Duodenal mucosa (tissue), 2 donors: ENCODE results near the gene LDLRAD2.
"Not testable (repeated sequence)": the region's sequence is repeated elsewhere in the genome, so short reads cannot be mapped to it uniquely, and the experiment has no call there.

Experiments
- H3K27ac ChIP-seq: one replicate; pipeline ENCODE4 v1.7.0; 2013; ENCODE audit warnings: low read depth, low read length
- H3K27me3 ChIP-seq, 2 donors: one replicate each; pipeline ENCODE4 v1.7.0; 2013; ENCODE audit warnings: low read length in 2 of 2, control low read depth in 1 of 2; ENCODE audit not compliant: insufficient read depth in 2 of 2, control insufficient read depth in 1 of 2
- H3K36me3 ChIP-seq, 2 donors: one replicate each; pipeline ENCODE4 v1.7.0; 2013; ENCODE audit warnings: low read length in 2 of 2, control low read depth in 1 of 2; ENCODE audit not compliant: insufficient read depth in 2 of 2, control insufficient read depth in 1 of 2
- H3K4me1 ChIP-seq, 2 donors: one replicate each; pipeline ENCODE4 v1.7.0; 2013; ENCODE audit warnings: low read length in 2 of 2, control low read depth in 1 of 2; ENCODE audit not compliant: insufficient read depth in 2 of 2, control insufficient read depth in 1 of 2
- H3K4me3 ChIP-seq, 2 donors: one replicate each; pipeline ENCODE4 v1.7.0; 2013; ENCODE audit warnings: low read length in 2 of 2, low read depth in 1 of 2
- H3K9ac ChIP-seq, 2 donors: one replicate each; pipeline ENCODE4 v1.7.0; 2013; ENCODE audit warnings: low read length in 2 of 2, low read depth in 1 of 2
- H3K9me3 ChIP-seq, 2 donors: one replicate each; pipeline ENCODE4 v1.7.0; 2013; ENCODE audit warnings: low read length in 2 of 2, control low read depth in 1 of 2; ENCODE audit not compliant: control insufficient read depth in 1 of 2

The LDLRAD2 gene, protein sequence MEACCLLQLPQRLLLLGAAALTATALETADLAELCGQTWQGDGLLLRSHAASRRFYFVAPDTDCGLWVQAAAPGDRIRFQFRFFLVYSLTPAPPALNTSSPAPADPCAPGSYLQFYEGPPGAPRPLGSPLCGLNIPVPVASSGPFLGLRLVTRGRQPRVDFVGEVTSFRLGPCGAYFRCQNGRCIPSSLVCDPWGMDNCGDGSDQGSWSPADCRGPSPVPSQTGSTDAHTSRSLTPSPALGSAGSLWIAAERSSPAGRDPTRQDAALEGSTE

DNA sequence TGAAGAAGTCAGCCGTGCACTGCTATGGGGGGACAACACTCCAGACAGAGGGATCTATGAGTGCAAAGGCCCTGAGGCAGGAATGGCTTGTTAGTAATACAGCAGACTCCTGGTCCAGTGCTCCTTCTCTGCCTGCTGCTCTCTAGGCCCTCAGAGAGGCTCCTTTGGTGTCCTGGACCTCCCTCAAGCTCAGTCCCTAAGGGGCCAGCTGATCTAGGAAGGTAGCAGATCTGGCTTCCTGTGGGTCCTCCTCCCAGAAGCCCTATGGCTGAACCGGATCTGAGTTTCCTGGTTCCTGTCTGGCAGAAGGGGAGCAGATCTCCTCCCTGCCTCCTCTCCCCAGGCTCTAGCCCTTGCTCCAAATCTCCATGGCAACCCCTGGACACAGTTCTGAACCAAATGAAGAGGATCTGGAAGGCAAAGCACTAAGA, at the start of gene LDLRAD2:
LDLRAD2 (plus strand) TSS at position 391 of the 431 bp plus-strand sequence. CDS start 187 bp downstream, outside the sequence.
- Histone ChIP-seq H3K27me3 (peaks cover 0 to 3% of the 10 kb centered on the region in 2 donors), H3K9ac (no peak within 1 kb of the TSS), H3K9me3 (no peaks in the 10 kb centered on the region), H3K36me3 (no peaks in the 10 kb centered on the region), H3K4me3 (no peak within 1 kb of the TSS), H3K4me1 (peaks cover 3 to 9% of the 10 kb centered on the region in 2 donors), H3K27ac (no peak within 1 kb of the TSS)

DNA sequence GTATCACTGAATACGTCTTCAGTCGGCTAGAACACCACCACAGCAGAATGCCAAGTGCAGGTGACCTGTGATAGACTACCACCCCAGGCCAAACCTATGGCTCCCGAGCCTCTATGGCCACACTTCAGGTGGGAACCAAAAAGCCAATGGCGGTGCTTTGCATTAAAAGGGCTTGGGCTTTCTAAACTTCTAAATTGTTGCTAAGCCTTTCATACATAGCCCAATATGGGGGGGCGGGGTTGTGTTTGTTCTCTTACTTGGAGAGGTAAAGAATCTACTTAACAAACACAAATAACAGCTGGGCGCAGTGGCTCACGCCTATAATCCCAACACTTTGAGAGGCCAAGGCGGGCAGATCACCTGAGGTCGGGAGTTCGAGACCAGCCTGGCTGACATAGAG, 48.8 kb upstream of the LDLRAD2 start:
- no peaks in the 10 kb centered on the region for H3K9me3 ChIP-seq
- no peak overlapping the region for H3K9ac ChIP-seq
- H3K36me3 ChIP-seq, result no peaks in the 10 kb centered on the region
- H3K27me3 ChIP-seq, result no peaks in the 10 kb centered on the region
- peaks cover 19 to 24% of the 10 kb centered on the region in 2 donors for H3K4me1 ChIP-seq
- H3K4me3 ChIP-seq, result no peak overlapping the region
- H3K27ac ChIP-seq, result no peak overlapping the region

DNA sequence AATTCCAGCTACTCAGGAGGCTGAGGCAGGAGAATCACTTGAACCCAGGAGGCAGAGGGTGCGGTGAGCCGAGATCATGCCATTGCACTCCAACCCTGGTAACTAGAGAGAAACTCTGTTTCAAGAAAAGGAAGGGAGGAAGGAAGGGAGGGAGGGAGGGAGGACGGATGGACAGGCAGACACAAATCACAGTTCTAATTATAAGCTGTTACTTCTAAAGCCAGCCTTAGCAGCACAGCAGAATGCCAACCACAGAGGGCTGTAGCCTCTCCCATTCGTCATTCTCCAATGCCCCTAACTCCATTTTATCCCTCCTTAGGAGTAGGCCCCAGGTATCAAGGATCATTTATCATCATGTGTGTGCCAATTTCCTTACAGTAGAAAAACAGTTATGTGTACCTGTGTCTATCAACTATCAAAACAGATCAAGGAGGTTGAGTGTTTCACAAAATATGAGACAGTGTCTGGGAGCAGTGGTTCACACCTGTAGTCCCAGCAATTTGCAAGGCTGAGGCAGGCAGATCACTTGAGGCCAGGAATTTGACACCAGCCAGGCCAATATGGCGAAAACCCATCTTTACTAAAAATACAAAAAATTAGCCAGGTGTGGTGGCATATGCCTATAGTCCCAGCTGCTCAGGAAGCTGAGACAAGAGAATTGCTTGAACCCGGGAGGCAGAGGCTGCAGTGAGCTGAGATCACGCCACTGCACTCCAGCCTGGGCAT, 48.2 kb upstream of the LDLRAD2 start:
- no peak overlapping the region for H3K9ac ChIP-seq
- H3K27me3 ChIP-seq, result no peaks in the 10 kb centered on the region
- H3K36me3 ChIP-seq, result no peaks in the 10 kb centered on the region
- H3K9me3 ChIP-seq, result no peaks in the 10 kb centered on the region
- no peak overlapping the region for H3K27ac ChIP-seq
- H3K4me1 ChIP-seq, result peaks cover 19 to 24% of the 10 kb centered on the region in 2 donors
- H3K4me3 ChIP-seq, result no peak overlapping the region

DNA sequence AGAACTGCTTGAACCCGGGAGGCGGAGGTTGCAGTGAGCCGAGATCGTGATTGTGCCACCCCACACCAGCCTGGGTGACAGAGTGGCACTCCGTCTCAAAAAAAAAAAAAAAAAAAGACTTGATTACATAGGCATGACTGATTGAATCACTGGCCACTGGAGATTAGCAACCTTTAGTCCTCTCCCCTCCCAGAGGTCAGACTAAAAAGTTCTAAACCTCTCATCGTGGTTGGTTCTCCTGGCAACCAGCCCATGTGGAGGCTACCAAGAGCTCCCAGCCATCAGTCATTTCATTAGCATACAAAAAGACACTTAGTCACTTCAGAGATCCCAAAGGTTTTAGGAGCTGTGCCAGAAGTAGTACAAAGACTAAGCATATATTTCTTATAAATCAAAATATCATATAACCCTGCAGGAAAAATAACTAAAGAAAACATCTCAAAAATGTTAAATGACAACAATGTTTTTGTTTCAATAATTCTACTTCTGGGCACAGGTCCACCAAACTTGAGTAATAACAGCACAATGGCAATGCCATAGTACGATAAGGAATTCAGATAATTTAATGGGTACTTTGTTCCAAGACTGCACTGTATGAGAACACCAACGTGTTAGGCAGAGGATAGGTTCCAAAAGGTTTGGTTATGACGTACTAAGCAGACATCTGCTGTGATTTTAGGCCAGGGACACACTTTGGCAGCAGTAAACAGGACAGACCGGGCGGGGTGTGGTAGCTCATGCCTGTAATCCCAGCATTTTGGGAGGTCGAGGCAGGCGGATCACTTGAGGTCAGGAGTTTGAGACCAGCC, 47.2 kb upstream of the LDLRAD2 start:
- H3K4me3 ChIP-seq, result no peak overlapping the region
- no peaks in the 10 kb centered on the region for H3K36me3 ChIP-seq
- peaks cover 19 to 24% of the 10 kb centered on the region in 2 donors for H3K4me1 ChIP-seq
- no peaks in the 10 kb centered on the region for H3K9me3 ChIP-seq
- H3K27me3 ChIP-seq, result no peaks in the 10 kb centered on the region
- H3K9ac ChIP-seq, result no peak overlapping the region
- no peak overlapping the region for H3K27ac ChIP-seq

DNA sequence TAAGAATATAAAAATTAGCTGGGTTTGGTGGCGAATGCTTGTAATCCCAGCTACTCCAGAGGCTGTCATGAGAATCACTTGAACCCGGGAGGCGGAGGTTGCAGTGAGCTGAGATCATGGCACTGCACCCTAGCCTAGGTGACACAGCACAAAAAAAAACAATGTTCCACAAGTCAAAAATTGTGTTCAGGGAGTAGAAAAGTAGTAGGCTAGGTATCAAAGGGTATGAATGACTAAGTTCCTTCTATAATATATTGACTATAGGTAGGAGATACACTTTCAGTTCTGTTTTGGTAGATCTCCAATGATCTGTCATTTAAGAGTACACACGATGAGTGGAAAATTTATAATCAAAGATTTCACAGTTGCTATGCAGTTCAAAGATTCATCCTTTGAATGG, 45.9 kb upstream of the LDLRAD2 start:
- Histone ChIP-seq H3K9me3 (no peaks in the 10 kb centered on the region), H3K4me1 (peaks cover 19 to 24% of the 10 kb centered on the region in 2 donors), H3K27me3 (no peaks in the 10 kb centered on the region), H3K4me3 (no peak overlapping the region), H3K36me3 (no peaks in the 10 kb centered on the region), H3K27ac (no peak overlapping the region), H3K9ac (no peak overlapping the region)

DNA sequence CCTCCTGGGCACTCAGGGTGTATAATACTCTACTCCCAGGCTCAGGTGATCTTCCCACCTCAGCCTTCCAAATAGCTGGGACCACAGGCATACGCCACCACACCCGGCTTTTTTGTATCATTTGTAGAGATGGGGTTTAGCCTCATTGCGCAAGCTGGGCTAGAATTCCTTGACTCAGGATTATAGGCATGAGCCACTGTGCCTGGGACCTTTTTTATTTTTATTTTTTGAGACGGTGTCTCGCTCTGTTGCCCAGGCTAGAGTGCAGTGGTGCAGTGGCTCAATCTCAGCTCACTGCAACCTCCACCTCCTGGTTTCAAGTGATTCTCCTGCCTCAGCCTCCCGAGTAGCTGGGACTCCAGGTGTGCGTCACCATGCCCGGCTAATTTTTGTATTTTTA, 45.0 kb upstream of the LDLRAD2 start:
- H3K27me3 ChIP-seq, H3K36me3 ChIP-seq, H3K9me3 ChIP-seq, H3K9ac ChIP-seq, H3K27ac ChIP-seq, H3K4me3 ChIP-seq: not testable (repeated sequence)
- H3K4me1 ChIP-seq, result peaks cover 19 to 24% of the 10 kb centered on the region in 2 donors

DNA sequence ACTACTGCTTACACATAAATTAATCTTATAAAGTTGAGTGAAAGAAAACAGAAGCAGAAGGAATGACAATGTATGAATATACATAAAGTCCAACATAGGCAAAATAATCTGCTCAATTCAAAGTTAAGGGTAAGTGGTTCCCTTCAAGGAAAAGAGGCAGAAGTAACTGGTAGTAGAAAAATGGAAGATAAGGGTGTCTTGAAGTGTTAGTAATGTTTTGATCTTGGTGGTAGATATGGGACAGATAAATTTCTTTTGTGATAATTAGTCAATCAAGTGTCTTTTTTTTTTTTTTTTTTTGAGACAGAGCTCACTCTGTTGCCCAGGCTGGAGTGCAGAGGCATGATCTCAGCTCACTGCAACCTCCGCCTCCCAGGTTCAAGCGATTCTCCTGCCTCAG, 41.9 kb upstream of the LDLRAD2 start:
- Histone ChIP-seq H3K9me3 (no peaks in the 10 kb centered on the region), H3K27ac (no peak overlapping the region), H3K4me3 (no peak overlapping the region), H3K9ac (no peak overlapping the region), H3K36me3 (no peaks in the 10 kb centered on the region), H3K27me3 (no peaks in the 10 kb centered on the region), H3K4me1 (peaks cover 10 to 15% of the 10 kb centered on the region in 2 donors)

DNA sequence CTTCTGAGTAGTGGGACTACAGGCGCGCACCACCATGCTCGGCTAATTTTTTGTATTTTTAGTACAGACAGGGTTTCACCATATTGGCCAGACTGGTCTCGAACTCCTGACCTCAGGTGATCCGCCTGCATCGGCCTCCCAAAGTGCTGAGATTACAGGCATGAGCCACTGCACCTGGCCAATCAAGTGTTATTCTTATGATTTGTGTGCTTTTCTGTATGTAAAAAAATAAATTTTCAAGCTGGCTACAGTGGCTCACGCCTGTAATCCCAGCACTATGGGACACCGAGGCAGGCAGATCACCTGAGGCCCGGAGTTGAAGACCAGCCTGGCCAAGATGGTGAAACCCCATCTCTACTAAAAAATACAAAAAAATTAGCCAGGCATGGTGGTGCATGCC, 41.5 kb upstream of the LDLRAD2 start:
- H3K36me3 ChIP-seq, H3K9ac ChIP-seq, H3K27ac ChIP-seq, H3K9me3 ChIP-seq, H3K27me3 ChIP-seq, H3K4me3 ChIP-seq: not testable (repeated sequence)
- peaks cover 7 to 12% of the 10 kb centered on the region in 2 donors for H3K4me1 ChIP-seq

DNA sequence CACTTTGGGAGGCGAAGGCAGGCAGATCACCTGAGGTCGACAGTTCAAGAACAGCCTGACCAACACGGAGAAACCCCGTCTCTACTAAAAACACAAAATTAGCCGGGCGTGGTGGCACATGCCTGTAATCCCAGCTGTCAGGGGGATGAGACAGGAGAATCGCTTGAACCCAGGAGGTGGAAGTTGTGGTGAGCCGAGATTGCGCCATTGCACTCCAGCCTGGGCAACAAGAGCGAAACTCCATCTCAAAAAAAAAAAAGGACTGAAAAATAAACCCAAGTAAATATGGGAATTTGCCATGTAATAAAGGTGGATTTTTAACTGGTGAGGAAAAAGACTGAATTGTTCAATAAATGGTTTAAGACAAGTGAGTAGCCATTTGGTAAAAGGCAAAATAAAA, 40.4 kb upstream of the LDLRAD2 start:
- H3K27me3 ChIP-seq, H3K9me3 ChIP-seq, H3K4me1 ChIP-seq, H3K9ac ChIP-seq, H3K36me3 ChIP-seq, H3K4me3 ChIP-seq, H3K27ac ChIP-seq: not testable (repeated sequence)

DNA sequence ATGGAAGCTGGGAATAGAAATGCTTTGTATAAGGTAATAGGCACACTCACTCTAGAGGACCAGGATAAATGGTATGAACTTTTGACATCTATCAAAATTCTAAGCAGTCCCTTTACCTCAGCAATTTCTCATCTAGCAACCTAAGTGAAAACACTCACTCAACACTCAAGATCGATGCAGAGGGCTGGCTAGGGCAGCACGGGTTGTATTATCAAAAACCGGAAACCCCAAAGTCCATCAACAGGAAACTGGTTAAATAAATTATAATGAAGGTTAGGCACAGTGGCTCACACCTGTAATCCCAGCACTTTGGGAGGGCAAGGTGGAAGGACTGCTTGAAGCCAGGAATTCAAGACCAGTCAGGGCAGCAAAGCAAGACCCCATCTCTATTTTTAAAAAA, 38.5 kb upstream of the LDLRAD2 start:
- Histone ChIP-seq H3K4me1 (peaks cover 3 to 5% of the 10 kb centered on the region in 2 donors), H3K9me3 (no peaks in the 10 kb centered on the region), H3K27ac (no peak overlapping the region), H3K27me3 (no peaks in the 10 kb centered on the region), H3K9ac (no peak overlapping the region), H3K36me3 (no peaks in the 10 kb centered on the region), H3K4me3 (no peak overlapping the region)
